A549 (cell line): ENCODE measurements around the gene TBC1D23. TPM values are rescaled to one million over a fixed set of nuclear protein-coding genes. Genes with fewer than 3 reads are reported as not detected.

Experiments used
- ATAC-seq, 2 experiments: fragments of 200-7000 bp in 1 of 2; fragments of >200 bp in 1 of 2; cut with Nextera tagmentation in 1 of 2; cut with Tn5 transposase in 1 of 2; 3 replicates each; pipeline versions ENCODE4 v1.8.0 to v1.9.1; 2018 to 2020; ENCODE audit warnings: mild to moderate bottlenecking in 1 of 2, moderate library complexity in 1 of 2
- CTCF ChIA-PET: fragments of 300-600 bp; sonication (Branson Sonifier 250); formaldehyde crosslinking; extraction: SDS; loops from one replicate; lab custom pipeline; 2021; ENCODE audit warnings: antibody characterized with exemption, inconsistent platforms; lab: Yijun Ruan, JAX
- POLR2A ChIA-PET: fragments of 350-600 bp; formaldehyde crosslinking; extraction: SDS; loops from one replicate; lab custom pipeline; 2021; ENCODE audit warnings: antibody characterized with exemption, inconsistent platforms; lab: Yijun Ruan, JAX
- DNase-seq, 2 experiments: peaks; one replicate each; pipeline versions ENCODE4 v3.0.0 to v3.0.0-alpha.2; 2011 to 2016; ENCODE audit warnings: low read depth in 1 of 2, low spot score in 1 of 2
- FAIRE-seq: peaks from 2 replicates; lab custom pipeline; 2011; peaks lifted over from hg19 to GRCh38; lab: Jason Lieb, UNC
- H3K27ac ChIP-seq, 2 experiments: fragments of >200 bp; sonication (Bioruptor Twin); formaldehyde crosslinking; 3 replicates each; pipeline ENCODE4 v1.5.1; 2016 to 2017
- H3K4me1 ChIP-seq: fragments of >200 bp; sonication (Bioruptor Twin); formaldehyde crosslinking; 3 replicates; pipeline ENCODE4 v1.6.1; 2016
- H3K4me2 ChIP-seq: fragments of >200 bp; sonication (Bioruptor Twin); formaldehyde crosslinking; 3 replicates; pipeline ENCODE4 v1.6.1; 2016
- H3K4me3 ChIP-seq: fragments of >200 bp; sonication (Bioruptor Twin); formaldehyde crosslinking; 3 replicates; pipeline ENCODE4 v1.5.1; 2016
- H3K9me3 ChIP-seq: fragments of >200 bp; sonication (Bioruptor Twin); formaldehyde crosslinking; 3 replicates; pipeline ENCODE4 v1.6.1; 2016
- CBX8 ChIP-seq: fragments of 200-600 bp; sonication (generic); IDR thresholded peaks from 2 replicates; pipeline ENCODE4 v1.6.1; 2016
- CEBPB ChIP-seq, 2 experiments: fragments of >200 bp in 1 of 2; sonication (Bioruptor Twin) in 1 of 2; formaldehyde crosslinking in 1 of 2; IDR thresholded peaks; 2 replicates each; pipeline ENCODE4 v1.6.1; 2012 to 2016
- EHF ChIP-seq: fragments of 250-450 bp; sonication (Bioruptor Pico); IDR thresholded peaks from 2 replicates; pipeline ENCODE4 v1.5.0; 2020; ENCODE audit warnings: mild to moderate bottlenecking
- EHMT2 ChIP-seq: fragments of 200-600 bp; sonication (generic); IDR thresholded peaks from 2 replicates; pipeline ENCODE4 v1.6.1; 2016; ENCODE audit warnings: antibody characterized with exemption, low read depth, mild to moderate bottlenecking, moderate library complexity
- FOSB ChIP-seq: fragments of 250-450 bp; sonication (Bioruptor Pico); IDR thresholded peaks from 2 replicates; pipeline ENCODE4 v1.5.0; 2020; ENCODE audit warnings: mild to moderate bottlenecking, moderate library complexity
- FOSL2 ChIP-seq, 2 experiments: fragments of 450-650 bp in 1 of 2; fragments of >200 bp in 1 of 2; sonication (Bioruptor Twin) in 1 of 2; formaldehyde crosslinking; IDR thresholded peaks; 2 replicates each; pipeline versions ENCODE4 v1.5.0 to v1.6.1; 2016 to 2020; ENCODE audit warnings: mild to moderate bottlenecking in 1 of 2, moderate library complexity in 1 of 2
- FOXS1 ChIP-seq: fragments of 250-450 bp; sonication (Bioruptor Pico); IDR thresholded peaks from 2 replicates; pipeline ENCODE4 v1.5.0; 2020; ENCODE audit warnings: mild to moderate bottlenecking, moderate library complexity
- HOXB5 ChIP-seq: fragments of 250-450 bp; sonication (Bioruptor Pico); IDR thresholded peaks from 2 replicates; pipeline ENCODE4 v1.5.0; 2020; ENCODE audit warnings: mild to moderate bottlenecking, moderate library complexity
- JUNB ChIP-seq: fragments of >200 bp; sonication (Bioruptor Twin); formaldehyde crosslinking; IDR thresholded peaks from 2 replicates; pipeline ENCODE4 v1.6.1; 2016
- MAFK ChIP-seq: fragments of 450-650 bp; IDR thresholded peaks from 2 replicates; pipeline ENCODE4 v1.6.1; 2014; ENCODE audit not compliant: partially characterized antibody
- MYC ChIP-seq: IDR thresholded peaks from 2 replicates; pipeline ENCODE4 v1.6.1; 2012; ENCODE audit warnings: mild to moderate bottlenecking, inconsistent platforms, low read length, improper control_type of control experiment, borderline replicate concordance
- POLR2A ChIP-seq: IDR thresholded peaks from 2 replicates; pipeline ENCODE4 v1.6.1; 2012; ENCODE audit warnings: mild to moderate bottlenecking, low read length
- POLR2AphosphoS2 ChIP-seq: conservative IDR thresholded peaks from 2 replicates; pipeline ENCODE4 v1.6.1; 2012; ENCODE audit warnings: low read length, improper control_type of control experiment, inconsistent platforms
- RCOR1 ChIP-seq: fragments of 150-350 bp; IDR thresholded peaks from 2 replicates; pipeline ENCODE4 v1.6.1; 2014; ENCODE audit warnings: antibody characterized with exemption, low read length, low read depth
- TP53 ChIP-seq: fragments of 250-450 bp; sonication (Bioruptor Pico); IDR thresholded peaks from 2 replicates; pipeline ENCODE4 v1.5.0; 2021; ENCODE audit warnings: mild to moderate bottlenecking, moderate library complexity
- WGBS: methylation state at CpG from one replicate; pipeline ENCODE4 v1.1.6; 2017; ENCODE audit errors: missing lambda C conversion rate; 5-methylcytosine and 5-hydroxymethylcytosine counted together
- polyA plus RNA-seq, 4 experiments: library from polyadenylated mRNA; depleted of rRNA in 3 of 4; stranded (reverse); fragments of >200 nt; fragmentation: RNase III in 1 of 4; extraction: RNeasy Plus Mini Kit Qiagen cat#74134 plus additional on column Dnase treatment in 1 of 4; gene quantifications; 2 replicates in 3 of 4; 3 replicates in 1 of 4; pipeline ENCODE4 v1.2.3, GENCODE V29; 2011 to 2017
- TF ChIP-seq, protein P1 (sequence below): IDR thresholded peaks from 2 replicates; pipeline ENCODE4 v1.6.1; 2012
- TF ChIP-seq, protein P2 (sequence below): fragments of 150-350 bp; IDR thresholded peaks from 2 replicates; pipeline ENCODE4 v1.6.1; 2014; ENCODE audit warnings: low read depth, mild to moderate bottlenecking, low read length
- TF ChIP-seq, protein P3 (sequence below): fragments of 250-450 bp; sonication (Bioruptor Pico); IDR thresholded peaks from 2 replicates; pipeline ENCODE4 v1.5.0; 2021; ENCODE audit warnings: mild to moderate bottlenecking, moderate library complexity, borderline replicate concordance

TBC1D23 gene
- polyA plus RNA-seq, 2 of the 4 experiments (the other 2 are of a cell fraction), result 14.5 to 29.4 TPM

DNA sequence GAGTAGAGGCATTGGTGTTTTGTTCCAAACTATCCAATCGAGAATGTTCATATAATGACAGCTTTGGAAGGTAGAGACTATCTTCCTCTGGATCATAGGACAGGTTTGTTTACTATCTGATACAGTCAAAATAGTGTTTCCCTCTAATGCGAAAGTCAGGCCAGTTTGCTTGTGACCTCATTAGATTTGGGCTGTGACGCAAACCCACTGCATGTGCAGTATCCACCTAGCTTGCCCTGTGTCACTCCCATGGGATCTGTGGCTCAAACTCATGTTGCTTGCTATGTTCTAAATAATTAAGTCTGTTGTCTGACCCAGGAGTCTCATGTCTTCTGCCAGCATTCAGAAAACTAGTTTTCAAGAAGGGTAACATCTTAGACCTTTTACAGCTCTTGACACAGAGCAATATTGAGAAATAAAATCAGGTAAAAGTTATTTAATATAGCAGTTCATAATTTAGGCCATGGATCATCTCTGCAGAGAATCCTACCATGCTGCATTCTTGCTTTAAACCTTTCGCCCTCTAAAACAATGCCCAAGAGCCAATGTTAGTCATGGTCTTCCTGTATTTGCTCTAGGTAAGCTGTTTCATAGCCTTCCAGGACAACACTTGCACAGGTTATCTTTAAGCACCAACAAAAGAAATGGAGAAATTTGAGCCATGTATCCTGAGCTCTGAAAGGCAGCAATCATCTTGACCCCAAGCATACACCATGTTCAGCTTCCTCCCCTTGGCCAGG, 100.1 kb downstream of the TBC1D23 start:
- FAIRE-seq, result no peak
- TF ChIP-seq MAFK (no peak), RCOR1 (no peak), CBX8 (no peak), EHMT2 (no peak), HOXB5 (no peak), MYC (no peak), EHF (no peak), TP53 (CRISPR knock-in tag) (no peak), FOXS1 (CRISPR knock-in tag) (no peak), POLR2AphosphoS2 (no peak)
- TF ChIP-seq, protein P1, sequence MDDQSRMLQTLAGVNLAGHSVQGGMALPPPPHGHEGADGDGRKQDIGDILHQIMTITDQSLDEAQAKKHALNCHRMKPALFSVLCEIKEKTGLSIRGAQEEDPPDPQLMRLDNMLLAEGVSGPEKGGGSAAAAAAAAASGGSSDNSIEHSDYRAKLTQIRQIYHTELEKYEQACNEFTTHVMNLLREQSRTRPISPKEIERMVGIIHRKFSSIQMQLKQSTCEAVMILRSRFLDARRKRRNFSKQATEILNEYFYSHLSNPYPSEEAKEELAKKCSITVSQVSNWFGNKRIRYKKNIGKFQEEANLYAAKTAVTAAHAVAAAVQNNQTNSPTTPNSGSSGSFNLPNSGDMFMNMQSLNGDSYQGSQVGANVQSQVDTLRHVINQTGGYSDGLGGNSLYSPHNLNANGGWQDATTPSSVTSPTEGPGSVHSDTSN, result no peak
- TF ChIP-seq, protein P2, sequence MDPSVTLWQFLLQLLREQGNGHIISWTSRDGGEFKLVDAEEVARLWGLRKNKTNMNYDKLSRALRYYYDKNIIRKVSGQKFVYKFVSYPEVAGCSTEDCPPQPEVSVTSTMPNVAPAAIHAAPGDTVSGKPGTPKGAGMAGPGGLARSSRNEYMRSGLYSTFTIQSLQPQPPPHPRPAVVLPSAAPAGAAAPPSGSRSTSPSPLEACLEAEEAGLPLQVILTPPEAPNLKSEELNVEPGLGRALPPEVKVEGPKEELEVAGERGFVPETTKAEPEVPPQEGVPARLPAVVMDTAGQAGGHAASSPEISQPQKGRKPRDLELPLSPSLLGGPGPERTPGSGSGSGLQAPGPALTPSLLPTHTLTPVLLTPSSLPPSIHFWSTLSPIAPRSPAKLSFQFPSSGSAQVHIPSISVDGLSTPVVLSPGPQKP, result no peak
- TF ChIP-seq, protein P3, sequence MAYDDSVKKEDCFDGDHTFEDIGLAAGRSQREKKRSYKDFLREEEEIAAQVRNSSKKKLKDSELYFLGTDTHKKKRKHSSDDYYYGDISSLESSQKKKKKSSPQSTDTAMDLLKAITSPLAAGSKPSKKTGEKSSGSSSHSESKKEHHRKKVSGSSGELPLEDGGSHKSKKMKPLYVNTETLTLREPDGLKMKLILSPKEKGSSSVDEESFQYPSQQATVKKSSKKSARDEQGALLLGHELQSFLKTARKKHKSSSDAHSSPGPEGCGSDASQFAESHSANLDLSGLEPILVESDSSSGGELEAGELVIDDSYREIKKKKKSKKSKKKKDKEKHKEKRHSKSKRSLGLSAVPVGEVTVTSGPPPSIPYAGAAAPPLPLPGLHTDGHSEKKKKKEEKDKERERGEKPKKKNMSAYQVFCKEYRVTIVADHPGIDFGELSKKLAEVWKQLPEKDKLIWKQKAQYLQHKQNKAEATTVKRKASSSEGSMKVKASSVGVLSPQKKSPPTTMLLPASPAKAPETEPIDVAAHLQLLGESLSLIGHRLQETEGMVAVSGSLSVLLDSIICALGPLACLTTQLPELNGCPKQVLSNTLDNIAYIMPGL (CRISPR knock-in tag), result no peak
- ChIA-PET CTCF (interaction anchor here (1.3 to 2.2 kb wide), 3 partner anchors 11 to 229 kb away, joined by 3 to 7 read pairs (median 4); no protein-coding TSS in a partner anchor), POLR2A (no interaction called here)
- no peaks in the 10 kb centered on the region for H3K9me3 ChIP-seq
- no peak overlapping the region for H3K27ac ChIP-seq
- no peak for DNase-seq
- H3K4me1 ChIP-seq, result no peaks in the 10 kb centered on the region
- H3K4me2 ChIP-seq, result no peak overlapping the region
- H3K4me3 ChIP-seq, result no peak overlapping the region
- no peak for ATAC-seq
- 92% methylated on average over 4 of the region's 4 CpGs for WGBS

DNA sequence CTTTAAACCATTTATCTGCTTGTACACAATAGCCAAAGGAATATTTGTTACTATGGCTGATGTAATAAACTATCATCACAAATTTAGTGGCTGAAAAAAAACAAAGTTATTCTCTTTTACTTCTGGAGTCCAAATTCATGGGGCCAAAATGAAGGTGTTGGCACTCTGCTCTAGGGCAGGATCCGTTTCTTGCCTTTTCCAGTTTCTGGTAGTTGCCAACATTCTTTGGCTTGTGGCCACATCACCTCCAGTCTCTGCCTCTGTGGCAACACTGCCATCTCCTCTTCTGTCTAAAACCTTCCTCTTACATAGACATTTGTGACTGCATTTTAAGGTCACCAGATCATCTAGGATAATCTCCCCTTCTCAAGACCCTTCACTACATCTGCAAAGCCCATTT, 101.1 kb downstream of the TBC1D23 start:
- ATAC-seq (no peak), FAIRE-seq (no peak), DNase-seq (no peak)
- H3K9me3 ChIP-seq, result no peaks in the 10 kb centered on the region
- H3K4me1 ChIP-seq, result no peaks in the 10 kb centered on the region
- 91% methylated on average over 1 of the region's 1 CpG for WGBS
- CTCF ChIA-PET, result interaction anchor here (1.3 kb wide), 1 partner anchor 228 kb away, joined by 3 read pairs; no protein-coding TSS in a partner anchor
- TF ChIP-seq, protein P1, result no peak
- TF ChIP-seq, protein P2, result no peak
- TF ChIP-seq CEBPB (IDR thresholded peaks at IDR 0.05) (no peak), POLR2AphosphoS2 (no peak), POLR2A (no peak), JUNB (no peak), FOSL2 (IDR thresholded peaks at IDR 0.05) (no peak), FOSL2 (CRISPR knock-in tag; IDR thresholded peaks at IDR 0.05) (no peak), FOSB (no peak)
- H3K27ac ChIP-seq, result no peak overlapping the region
- POLR2A ChIA-PET, result no interaction called here
- H3K4me3 ChIP-seq, result no peak overlapping the region
- H3K4me2 ChIP-seq, result no peak overlapping the region
